ENCODE measurements around the gene FGD2. TPM values are rescaled to one million over a fixed set of nuclear protein-coding genes. Genes with fewer than 3 reads are reported as not detected.

Gene FGD2
- total RNA-seq, 1 donor from 2014 or later = 435 TPM

- peak overlapping the region; percentile 67 for H3K4me3 Mint-ChIP-seq
- no peaks in the 10 kb centered on the region for H3K9me3 Mint-ChIP-seq
- DNase-seq (no peak), ATAC-seq (ENCODE audit: low read depth) (peak; percentile 75)
- intact Hi-C loops (cut with micrococcal nuclease) = loop anchor here (1.0 to 5.0 kb wide), 3 partner anchors 23 to 76 kb away; partner anchors contain the start of genes C6orf89, FGD2 and MTCH1
- H3K27ac Mint-ChIP-seq = peak overlapping the region; percentile 88
- POLR2A ChIA-PET = interaction anchor here (0.6 to 2.7 kb wide), 4 partner anchors 23 to 89 kb away, joined by 3 to 11 read pairs (median 4); partner anchors contain the start of genes MTCH1 and PPIL1
- peaks cover 23% of the 10 kb centered on the region for H3K36me3 Mint-ChIP-seq (ENCODE audit: low read depth)
- no peak for TF ChIP-seq CTCF (IDR thresholded peaks at IDR 0.05)
- peaks cover 30% of the 10 kb centered on the region for H3K4me1 Mint-ChIP-seq
- CTCF ChIA-PET = interaction anchor here (1.1 to 1.6 kb wide), 3 partner anchors 22 to 54 kb away, joined by 4 to 5 read pairs (median 4); partner anchors contain the start of gene MTCH1
- H3K27me3 Mint-ChIP-seq = no peaks in the 10 kb centered on the region
These were observed 41.8 kb upstream of the FGD2 start for GRCh38 chr6:36963451-36964290.

- H3K9me3 Mint-ChIP-seq = no peaks in the 10 kb centered on the region
- no peak for TF ChIP-seq CTCF (IDR thresholded peaks at IDR 0.05)
- intact Hi-C loops (cut with micrococcal nuclease) = loop anchor here (5.0 kb wide), 1 partner anchor 77 kb away; the partner anchor contains the start of gene C6orf89
- no peak for ATAC-seq (ENCODE audit: low read depth)
- no peaks in the 10 kb centered on the region for H3K27me3 Mint-ChIP-seq
- peaks cover 29% of the 10 kb centered on the region for H3K36me3 Mint-ChIP-seq (ENCODE audit: low read depth)
- CTCF ChIA-PET = interaction anchor here (1.6 kb wide), 1 partner anchor 42 kb away, joined by 5 read pairs; no protein-coding TSS in a partner anchor
- POLR2A ChIA-PET = interaction anchor here (1.0 to 2.7 kb wide), 3 partner anchors 22 to 43 kb away, joined by 3 to 11 read pairs (median 4); partner anchors contain the start of gene MTCH1
- no peak overlapping the region for H3K27ac Mint-ChIP-seq
- H3K4me1 Mint-ChIP-seq = peaks cover 30% of the 10 kb centered on the region
- no peak overlapping the region for H3K4me3 Mint-ChIP-seq
- no peak for DNase-seq
These were observed 41.1 kb upstream of the FGD2 start for GRCh38 chr6:36964349-36964748.

GRCh38 chr6:36964908-36965307 lies 40.5 kb upstream of the FGD2 start:
- peaks cover 30% of the 10 kb centered on the region for H3K4me1 Mint-ChIP-seq
- ChIA-PET POLR2A (interaction anchor here (1.6 to 2.7 kb wide), 2 partner anchors 21 to 42 kb away, joined by 3 to 11 read pairs; partner anchors contain the start of gene MTCH1), CTCF (interaction anchor here (1.3 kb wide), 1 partner anchor 80 kb away, joined by 3 read pairs; the partner anchor contains the start of gene C6orf89)
- no peaks in the 10 kb centered on the region for H3K27me3 Mint-ChIP-seq
- intact Hi-C loops (cut with micrococcal nuclease) = loop anchor here (5.0 kb wide), 1 partner anchor 78 kb away; the partner anchor contains the start of gene C6orf89
- TF ChIP-seq CTCF (IDR thresholded peaks at IDR 0.05) = no peak
- DNase-seq = no peak
- peaks cover 35% of the 10 kb centered on the region for H3K36me3 Mint-ChIP-seq (ENCODE audit: low read depth)
- no peak overlapping the region for H3K27ac Mint-ChIP-seq
- no peaks in the 10 kb centered on the region for H3K9me3 Mint-ChIP-seq
- ATAC-seq (ENCODE audit: low read depth) = no peak
- no peak overlapping the region for H3K4me3 Mint-ChIP-seq

- H3K36me3 Mint-ChIP-seq (ENCODE audit: low read depth) = peaks cover 59% of the 10 kb centered on the region
- ChIA-PET CTCF (no interaction called here), POLR2A (no interaction called here)
- H3K9me3 Mint-ChIP-seq = no peaks in the 10 kb centered on the region
- no peak overlapping the region for H3K4me3 Mint-ChIP-seq
- no peak for TF ChIP-seq CTCF (IDR thresholded peaks at IDR 0.05)
- H3K4me1 Mint-ChIP-seq = peaks cover 27% of the 10 kb centered on the region
- no peaks in the 10 kb centered on the region for H3K27me3 Mint-ChIP-seq
- intact Hi-C loops (cut with micrococcal nuclease) = no loop called here
- peak overlapping the region; percentile 61 for H3K27ac Mint-ChIP-seq
- no peak for ATAC-seq (ENCODE audit: low read depth)
- no peak for DNase-seq
These were observed 38.2 kb upstream of the FGD2 start for GRCh38 chr6:36967301-36967700.

GRCh38 chr6:36967757-36968156 lies 37.7 kb upstream of the FGD2 start:
- no peak for DNase-seq
- intact Hi-C loops (cut with micrococcal nuclease) = no loop called here
- TF ChIP-seq CTCF (IDR thresholded peaks at IDR 0.05) = no peak
- POLR2A ChIA-PET = no interaction called here
- Mint-ChIP-seq H3K4me3 (no peak overlapping the region), H3K4me1 (peaks cover 24% of the 10 kb centered on the region), H3K27me3 (no peaks in the 10 kb centered on the region), H3K27ac (no peak overlapping the region), H3K36me3 (ENCODE audit: low read depth) (peaks cover 63% of the 10 kb centered on the region), H3K9me3 (no peaks in the 10 kb centered on the region)
- CTCF ChIA-PET = no interaction called here
- no peak for ATAC-seq (ENCODE audit: low read depth)
